ENCODE data around the gene EPN3.

The EPN3 gene

GRCh38 chr17:50534979-50535326 lies 2.4 kb downstream of the EPN3 start:
- DNase-seq (ENCODE audit: low read depth), result no peak

- no peak for DNase-seq (ENCODE audit: low read depth)
These were observed 2.9 kb downstream of the EPN3 start for GRCh38 chr17:50535407-50535806.

GRCh38 chr17:50536683-50537646 lies 4.4 kb downstream of the EPN3 start:
- DNase-seq (ENCODE audit: low read depth), result no peak

GRCh38 chr17:50537721-50538548 lies 5.4 kb downstream of the EPN3 start:
- DNase-seq (ENCODE audit: low read depth), result no peak

GRCh38 chr17:50538549-50539410 lies 6.2 kb downstream of the EPN3 start:
- DNase-seq (ENCODE audit: low read depth), result no peak

- no peak for DNase-seq (ENCODE audit: low read depth)
These were observed 7.4 kb downstream of the EPN3 start for GRCh38 chr17:50539762-50540559.

- DNase-seq (ENCODE audit: low read depth), result no peak
These were observed 8.2 kb downstream of the EPN3 start for GRCh38 chr17:50540560-50541401.

GRCh38 chr17:50541402-50541715 lies 8.8 kb downstream of the EPN3 start:
- no peak for DNase-seq (ENCODE audit: low read depth)

GRCh38 chr17:50541716-50542688 lies 9.5 kb downstream of the EPN3 start:
- DNase-seq (ENCODE audit: low read depth), result peak; percentile 62

- DNase-seq (ENCODE audit: low read depth), result no peak
These were observed 10.6 kb downstream of the EPN3 start for GRCh38 chr17:50542795-50543774.

- no peak for DNase-seq (ENCODE audit: low read depth)
These were observed 12.0 kb downstream of the EPN3 start for GRCh38 chr17:50544516-50544915.

GRCh38 chr17:50545311-50545710 lies 12.8 kb downstream of the EPN3 start:
- no peak for DNase-seq (ENCODE audit: low read depth)

- DNase-seq (ENCODE audit: low read depth), result no peak
These were observed 14.1 kb downstream of the EPN3 start for GRCh38 chr17:50546701-50547034.

- peak; percentile 69 for DNase-seq (ENCODE audit: low read depth)
These were observed 14.7 kb downstream of the EPN3 start, which contains the start of gene SPATA20 for GRCh38 chr17:50547035-50547735. SPATA20 (plus strand) TSS chr17:50547174; CDS start chr17:50547209, 35 bp downstream.

GRCh38 chr17:50547736-50548083 lies 15.2 kb downstream of the EPN3 start:
- DNase-seq (ENCODE audit: low read depth), result no peak

- DNase-seq (ENCODE audit: low read depth), result no peak
These were observed 16.3 kb downstream of the EPN3 start for GRCh38 chr17:50548831-50549230.

- DNase-seq (ENCODE audit: low read depth), result no peak
These were observed 16.9 kb downstream of the EPN3 start for GRCh38 chr17:50549256-50549941.
